Adipocyte (in vitro differentiated cells): ENCODE measurements around the gene KCNMB1.

ENCODE experiments used
- DNase-seq: peaks from one replicate; pipeline ENCODE4 v3.0.0-alpha.2; 2015; ENCODE audit warnings: low read depth
- H3K27me3 ChIP-seq: replicated peaks from 2 replicates; pipeline ENCODE4 v1.7.0; 2013; ENCODE audit warnings: mild to moderate bottlenecking, low read length, moderate library complexity; ENCODE audit not compliant: control insufficient read depth, insufficient read depth
- H3K36me3 ChIP-seq: 2 replicates; pipeline ENCODE4 v1.7.0; 2013; ENCODE audit warnings: low read length, mild to moderate bottlenecking, moderate library complexity; ENCODE audit not compliant: control insufficient read depth, insufficient read depth, severe bottlenecking
- H3K4me1 ChIP-seq: 2 replicates; pipeline ENCODE4 v1.7.0; 2013; ENCODE audit warnings: mild to moderate bottlenecking, low read length, moderate library complexity; ENCODE audit not compliant: control insufficient read depth, insufficient read depth
- H3K4me3 ChIP-seq: 2 replicates; pipeline ENCODE4 v1.7.0; 2013; ENCODE audit warnings: mild to moderate bottlenecking, low read length, moderate library complexity
- H3K9ac ChIP-seq: 2 replicates; pipeline ENCODE4 v1.7.0; 2013; ENCODE audit warnings: mild to moderate bottlenecking, low read length, moderate library complexity
- H3K9me3 ChIP-seq: 2 replicates; pipeline ENCODE4 v1.7.0; 2013; ENCODE audit warnings: mild to moderate bottlenecking, low read length, moderate library complexity; ENCODE audit not compliant: control insufficient read depth

The KCNMB1 gene

GRCh38 chr5:170360709-170361108 lies 28.5 kb downstream of the KCNMB1 start:
- H3K27me3 ChIP-seq, result peaks cover 40% of the 10 kb centered on the region
- H3K9ac ChIP-seq, result no peak overlapping the region
- H3K4me3 ChIP-seq, result no peak overlapping the region
- H3K36me3 ChIP-seq, result no peaks in the 10 kb centered on the region
- no peaks in the 10 kb centered on the region for H3K9me3 ChIP-seq
- DNase-seq, result no peak
- no peaks in the 10 kb centered on the region for H3K4me1 ChIP-seq

GRCh38 chr5:170357955-170358444 lies 31.2 kb downstream of the KCNMB1 start:
- no peak overlapping the region for H3K9ac ChIP-seq
- H3K27me3 ChIP-seq, result peaks cover 63% of the 10 kb centered on the region
- H3K4me3 ChIP-seq, result no peak overlapping the region
- H3K36me3 ChIP-seq, result no peaks in the 10 kb centered on the region
- DNase-seq, result no peak
- H3K4me1 ChIP-seq, result no peaks in the 10 kb centered on the region
- no peaks in the 10 kb centered on the region for H3K9me3 ChIP-seq

- Histone ChIP-seq H3K4me1 (no peaks in the 10 kb centered on the region), H3K4me3 (no peak overlapping the region), H3K27me3 (peaks cover 81% of the 10 kb centered on the region), H3K9ac (no peak overlapping the region), H3K9me3 (peaks cover 9% of the 10 kb centered on the region), H3K36me3 (no peaks in the 10 kb centered on the region)
- no peak for DNase-seq
These were observed 33.5 kb downstream of the KCNMB1 start for GRCh38 chr5:170355601-170356098.

- Histone ChIP-seq H3K36me3 (no peaks in the 10 kb centered on the region), H3K9me3 (peaks cover 9% of the 10 kb centered on the region), H3K4me3 (no peak overlapping the region), H3K27me3 (peaks cover 83% of the 10 kb centered on the region), H3K4me1 (no peaks in the 10 kb centered on the region), H3K9ac (no peak overlapping the region)
- no peak for DNase-seq
These were observed 35.2 kb downstream of the KCNMB1 start for GRCh38 chr5:170353961-170354360.

- Histone ChIP-seq H3K9me3 (peaks cover 9% of the 10 kb centered on the region), H3K36me3 (no peaks in the 10 kb centered on the region), H3K4me3 (no peak overlapping the region), H3K4me1 (peaks cover 2% of the 10 kb centered on the region), H3K27me3 (peaks cover 83% of the 10 kb centered on the region), H3K9ac (no peak overlapping the region)
- DNase-seq, result no peak
These were observed 36.0 kb downstream of the KCNMB1 start for GRCh38 chr5:170353011-170353761.

- peaks cover 68% of the 10 kb centered on the region for H3K27me3 ChIP-seq
These were observed 41.0 kb downstream of the KCNMB1 start for GRCh38 chr5:170348137-170348633.

GRCh38 chr5:170347022-170347567 lies 42.1 kb downstream of the KCNMB1 start:
- H3K27me3 ChIP-seq, result peaks cover 58% of the 10 kb centered on the region

More at GRCh38 chr5:170348137-170348633, 41.0 kb downstream of the KCNMB1 start:
- peaks cover 5% of the 10 kb centered on the region for H3K4me1 ChIP-seq
- H3K4me3 ChIP-seq, result no peak overlapping the region
- no peak overlapping the region for H3K9ac ChIP-seq
- no peaks in the 10 kb centered on the region for H3K36me3 ChIP-seq
- no peak for DNase-seq
- peaks cover 20% of the 10 kb centered on the region for H3K9me3 ChIP-seq

GRCh38 chr5:170345971-170346370 lies 43.2 kb downstream of the KCNMB1 start:
- DNase-seq, result no peak
- Histone ChIP-seq H3K36me3 (no peaks in the 10 kb centered on the region), H3K4me1 (peaks cover 14% of the 10 kb centered on the region)

More at GRCh38 chr5:170347022-170347567, 42.1 kb downstream of the KCNMB1 start:
- H3K4me3 ChIP-seq, result no peak overlapping the region
- H3K9me3 ChIP-seq, result peaks cover 11% of the 10 kb centered on the region
- H3K36me3 ChIP-seq, result no peaks in the 10 kb centered on the region
- no peak overlapping the region for H3K9ac ChIP-seq
- H3K4me1 ChIP-seq, result peaks cover 7% of the 10 kb centered on the region
- no peak for DNase-seq

GRCh38 chr5:170343177-170343576 lies 46.0 kb downstream of the KCNMB1 start:
- peaks cover 11% of the 10 kb centered on the region for H3K4me1 ChIP-seq
- peaks cover 43% of the 10 kb centered on the region for H3K27me3 ChIP-seq
- H3K9me3 ChIP-seq, result peaks cover 11% of the 10 kb centered on the region
- no peak for DNase-seq
- no peak overlapping the region for H3K9ac ChIP-seq
- no peaks in the 10 kb centered on the region for H3K36me3 ChIP-seq
- no peak overlapping the region for H3K4me3 ChIP-seq

More at GRCh38 chr5:170345971-170346370, 43.2 kb downstream of the KCNMB1 start:
- peaks cover 11% of the 10 kb centered on the region for H3K9me3 ChIP-seq
- no peak overlapping the region for H3K4me3 ChIP-seq
- peaks cover 52% of the 10 kb centered on the region for H3K27me3 ChIP-seq
- no peak overlapping the region for H3K9ac ChIP-seq

- Histone ChIP-seq H3K4me3 (no peak overlapping the region), H3K4me1 (peaks cover 9% of the 10 kb centered on the region), H3K9me3 (peaks cover 11% of the 10 kb centered on the region), H3K9ac (no peak overlapping the region), H3K36me3 (no peaks in the 10 kb centered on the region), H3K27me3 (peaks cover 43% of the 10 kb centered on the region)
- no peak for DNase-seq
These were observed 46.9 kb downstream of the KCNMB1 start for GRCh38 chr5:170342153-170342725.

- Histone ChIP-seq H3K27me3 (peaks cover 39% of the 10 kb centered on the region), H3K4me3 (no peak overlapping the region), H3K9me3 (peaks cover 11% of the 10 kb centered on the region), H3K36me3 (no peaks in the 10 kb centered on the region), H3K9ac (no peak overlapping the region), H3K4me1 (peaks cover 9% of the 10 kb centered on the region)
- no peak for DNase-seq
These were observed 47.6 kb downstream of the KCNMB1 start for GRCh38 chr5:170341545-170341944.
